ENCODE results near the gene COX17. TPM values are rescaled to one million over a fixed set of nuclear protein-coding genes. Genes with fewer than 3 reads are reported as not detected.

The COX17 gene
- total and polyA plus RNA-seq, 10 donors: 30.4 to 136 (median 43.7) TPM

DNA sequence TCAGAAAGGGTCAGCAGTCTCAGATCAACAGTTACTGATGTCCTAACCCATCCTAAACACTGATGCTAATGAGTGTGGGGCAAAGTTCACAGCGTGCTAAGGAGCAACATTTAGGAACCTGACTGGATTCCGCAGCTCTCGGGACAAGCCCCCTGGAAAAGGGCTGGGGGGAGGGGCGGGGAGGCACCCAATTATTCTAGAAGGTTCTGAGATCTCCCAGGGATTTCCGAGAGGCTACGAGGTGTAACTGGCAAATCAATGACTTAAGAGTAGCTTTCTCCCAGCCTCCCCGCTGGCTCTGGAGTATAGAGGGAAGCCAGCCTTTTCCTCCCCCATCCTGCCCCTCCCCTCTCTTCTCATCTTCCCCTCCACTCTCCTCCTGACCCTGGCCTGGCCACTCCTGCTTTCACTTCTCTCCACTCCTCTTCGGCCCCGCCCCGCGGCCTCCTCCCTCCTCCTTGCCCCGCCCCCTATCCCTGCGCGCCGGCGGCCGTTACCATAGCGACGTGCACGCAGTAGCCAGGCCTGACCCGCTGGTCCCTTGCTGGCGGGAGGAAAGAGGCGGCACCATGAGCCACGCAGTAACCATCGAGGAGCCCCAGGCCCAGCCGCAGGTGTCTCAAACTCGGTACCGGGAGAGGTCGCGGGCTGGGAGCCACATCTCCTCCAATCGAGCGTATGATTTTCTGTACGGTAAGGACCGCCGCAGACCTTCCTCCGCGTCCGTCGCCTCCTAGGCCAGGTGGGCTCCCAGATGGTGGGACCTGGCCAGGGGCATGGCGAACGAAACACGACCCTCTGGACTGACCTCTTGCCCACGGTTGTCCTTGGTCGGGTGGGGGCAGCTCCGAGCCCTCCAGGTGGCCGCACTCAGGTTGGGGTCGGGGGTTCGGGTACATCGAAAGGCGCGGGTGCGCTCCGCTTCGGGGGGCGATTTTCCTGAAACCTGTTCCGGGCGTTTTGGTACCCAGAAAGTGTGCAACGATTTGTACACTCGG is 25.6 kb upstream of the COX17 start, which contains the start of gene CFAP91:
CFAP91 (plus strand) TSS at position 493 of the 998 bp plus-strand sequence; CDS start at position 570, 77 bp downstream.
- TF ChIP-seq POLR2AphosphoS5 (IDR thresholded peaks at IDR 0.05) (peak; percentile 82 to 92 (median 82)), POLR2A (IDR thresholded peaks at IDR 0.05) (no peak)
- 11 to 15% (median 11%) methylated on average over 41 to 59 of the region's 59 CpGs for WGBS, 5 donors
- Histone ChIP-seq H3K4me3 (peak within 1 kb of the TSS; percentile 42 to 78 (median 50)), H3K27me3 (replicated peaks in 1 of 7) (no peaks in the 10 kb centered on the region), H3K4me1 (peaks cover 7 to 41% (median 28%) of the 10 kb centered on the region in 6 donors), H3K36me3 (no peaks in the 10 kb centered on the region), H3K9me3 (no peaks in the 10 kb centered on the region), H3K27ac (peak within 1 kb of the TSS in 6 of 8 donors; percentile 5 to 78 (median 59))
- intact Hi-C loops (cut with DNase I; ENCODE audit: low total_unique reads): no loop called here
- peak; percentile 97 for DNase-seq

DNA sequence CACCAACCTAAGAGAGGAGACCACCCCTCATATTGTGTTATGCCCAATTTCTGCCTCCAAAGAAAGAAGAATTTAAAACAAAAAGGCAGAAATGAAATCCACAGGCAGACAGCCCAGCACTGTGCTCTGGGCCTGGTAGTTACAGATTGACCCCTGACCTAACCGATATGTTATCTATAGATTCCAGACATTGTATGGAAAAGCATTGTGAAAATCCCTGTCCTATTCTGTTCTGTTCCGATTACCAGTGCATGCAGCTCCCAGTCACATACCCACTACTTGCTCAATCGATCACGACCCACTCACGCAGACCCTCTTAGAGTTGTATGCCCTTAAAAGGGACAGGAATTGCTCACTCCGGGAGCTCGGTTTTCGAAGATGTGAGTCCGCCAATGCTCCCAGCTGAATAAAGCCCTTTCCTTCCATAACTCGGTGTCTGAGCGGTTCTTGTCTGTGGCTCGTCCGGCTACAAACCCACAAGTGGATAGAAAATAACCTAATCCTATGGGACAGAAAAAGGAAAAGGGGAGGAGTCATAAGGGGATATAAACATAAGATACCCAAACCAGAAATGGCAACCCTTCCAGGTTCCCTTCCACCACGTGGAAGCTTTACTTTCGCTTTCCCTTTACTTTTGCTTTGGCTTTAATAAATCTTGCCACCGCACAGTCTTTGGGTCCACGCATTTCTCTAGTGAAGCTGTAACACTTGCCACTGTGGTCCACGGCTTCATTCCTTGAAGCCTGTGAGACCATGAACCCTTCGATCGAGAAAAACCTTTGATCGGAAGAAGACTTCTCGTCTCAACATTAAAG is 23.9 kb upstream of the COX17 start:
- no peak for DNase-seq
- peaks cover 7 to 41% (median 28%) of the 10 kb centered on the region in 6 donors for H3K4me1 ChIP-seq
- intact Hi-C loops (cut with DNase I; ENCODE audit: low total_unique reads): no loop called here
- peak overlapping the region in 5 of 8 donors; percentile 16 to 76 (median 63) for H3K27ac ChIP-seq
- peak overlapping the region in 1 of 8 donors; percentile 18 for H3K4me3 ChIP-seq
- WGBS, 5 donors: 85 to 89% (median 88%) methylated on average over 9 to 22 of the region's 22 CpGs
- no peaks in the 10 kb centered on the region for H3K36me3 ChIP-seq
- H3K9me3 ChIP-seq: no peaks in the 10 kb centered on the region
- no peaks in the 10 kb centered on the region for H3K27me3 ChIP-seq (replicated peaks in 1 of 7)
- TF ChIP-seq, protein P1, sequence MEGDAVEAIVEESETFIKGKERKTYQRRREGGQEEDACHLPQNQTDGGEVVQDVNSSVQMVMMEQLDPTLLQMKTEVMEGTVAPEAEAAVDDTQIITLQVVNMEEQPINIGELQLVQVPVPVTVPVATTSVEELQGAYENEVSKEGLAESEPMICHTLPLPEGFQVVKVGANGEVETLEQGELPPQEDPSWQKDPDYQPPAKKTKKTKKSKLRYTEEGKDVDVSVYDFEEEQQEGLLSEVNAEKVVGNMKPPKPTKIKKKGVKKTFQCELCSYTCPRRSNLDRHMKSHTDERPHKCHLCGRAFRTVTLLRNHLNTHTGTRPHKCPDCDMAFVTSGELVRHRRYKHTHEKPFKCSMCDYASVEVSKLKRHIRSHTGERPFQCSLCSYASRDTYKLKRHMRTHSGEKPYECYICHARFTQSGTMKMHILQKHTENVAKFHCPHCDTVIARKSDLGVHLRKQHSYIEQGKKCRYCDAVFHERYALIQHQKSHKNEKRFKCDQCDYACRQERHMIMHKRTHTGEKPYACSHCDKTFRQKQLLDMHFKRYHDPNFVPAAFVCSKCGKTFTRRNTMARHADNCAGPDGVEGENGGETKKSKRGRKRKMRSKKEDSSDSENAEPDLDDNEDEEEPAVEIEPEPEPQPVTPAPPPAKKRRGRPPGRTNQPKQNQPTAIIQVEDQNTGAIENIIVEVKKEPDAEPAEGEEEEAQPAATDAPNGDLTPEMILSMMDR (IDR thresholded peaks at IDR 0.05 in 8 of 11, conservative IDR thresholded peaks at IDR 0.05 in 3 of 11): no peak
- TF ChIP-seq POLR2A (IDR thresholded peaks at IDR 0.05): no peak
- no peak for TF ChIP-seq POLR2AphosphoS5 (IDR thresholded peaks at IDR 0.05)

DNA sequence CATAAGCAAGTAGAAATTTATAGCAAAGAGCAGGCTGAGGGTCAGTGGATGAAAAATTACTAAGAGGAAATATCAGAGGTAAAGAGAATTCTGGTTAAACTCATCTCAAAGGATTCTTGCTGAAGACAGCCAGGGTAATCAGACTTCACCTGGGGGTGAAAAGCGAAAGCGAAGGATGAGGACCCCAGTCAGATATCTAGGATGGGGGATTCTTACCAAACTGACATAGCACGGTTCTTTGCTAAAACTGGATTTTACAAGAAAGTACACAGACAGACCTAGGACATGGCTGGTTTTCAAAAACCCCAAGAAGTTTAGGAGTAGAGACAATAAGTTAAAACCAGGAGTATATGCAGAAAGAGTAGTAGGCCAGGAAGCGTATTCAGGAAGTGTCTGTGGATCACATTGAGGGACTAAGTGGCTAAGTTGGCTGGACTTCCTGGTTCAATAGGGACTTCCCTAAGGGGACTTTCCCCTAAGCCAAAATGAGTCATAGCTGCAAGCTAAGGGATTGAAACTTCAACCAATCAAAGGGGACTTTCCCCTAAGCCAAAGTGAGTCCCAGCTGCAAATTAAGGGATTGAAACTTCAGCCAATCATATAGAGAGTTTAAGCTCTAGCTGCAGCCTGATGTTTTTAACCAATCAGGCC is 23.2 kb upstream of the COX17 start:
- Histone ChIP-seq H3K27me3 (replicated peaks in 1 of 7) (no peaks in the 10 kb centered on the region), H3K27ac (peak overlapping the region in 7 of 8 donors; percentile 9 to 76 (median 40)), H3K4me1 (peaks cover 7 to 41% (median 28%) of the 10 kb centered on the region in 6 donors), H3K9me3 (no peaks in the 10 kb centered on the region), H3K4me3 (no peak overlapping the region), H3K36me3 (no peaks in the 10 kb centered on the region)
- no peak for TF ChIP-seq POLR2A (IDR thresholded peaks at IDR 0.05)
- TF ChIP-seq POLR2AphosphoS5 (IDR thresholded peaks at IDR 0.05): peak in 1 of 3 donors; percentile 71
- DNase-seq: no peak
- 56 to 82% (median 70%) methylated on average over 4 of the region's 4 CpGs for WGBS, 5 donors
- intact Hi-C loops (cut with DNase I; ENCODE audit: low total_unique reads): no loop called here

DNA sequence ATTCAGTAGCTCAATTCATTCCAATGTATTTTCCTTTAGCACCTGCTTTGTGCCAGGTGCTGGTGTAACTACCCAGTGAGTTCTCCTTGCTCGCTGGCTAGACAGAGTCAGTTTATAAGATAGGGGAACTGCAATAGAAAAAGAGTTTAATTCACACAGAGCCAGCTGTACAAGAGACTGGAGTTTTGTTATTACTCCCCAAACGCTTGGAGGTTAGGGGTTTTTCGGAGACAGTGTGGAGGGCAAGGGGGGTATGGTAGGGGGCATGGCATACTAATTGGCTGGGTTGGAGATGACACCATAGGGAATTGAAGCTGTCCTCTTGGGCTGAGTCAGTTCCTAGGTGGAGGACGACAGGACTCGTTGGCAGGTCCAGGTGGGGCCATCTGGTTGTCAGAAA is 20.2 kb upstream of the COX17 start:
- 65 to 84% (median 76%) methylated on average over 5 of the region's 5 CpGs for WGBS, 5 donors
- no peaks in the 10 kb centered on the region for H3K9me3 ChIP-seq
- no peak overlapping the region for H3K4me3 ChIP-seq
- intact Hi-C loops (cut with DNase I; ENCODE audit: low total_unique reads): no loop called here
- TF ChIP-seq POLR2AphosphoS5 (IDR thresholded peaks at IDR 0.05) (no peak), POLR2A (IDR thresholded peaks at IDR 0.05) (no peak)
- TF ChIP-seq, protein P1 (IDR thresholded peaks at IDR 0.05 in 8 of 11, conservative IDR thresholded peaks at IDR 0.05 in 3 of 11): no peak
- no peak for DNase-seq
- no peaks in the 10 kb centered on the region for H3K36me3 ChIP-seq
- H3K27me3 ChIP-seq (replicated peaks in 1 of 7): no peaks in the 10 kb centered on the region
- no peak overlapping the region for H3K27ac ChIP-seq
- H3K4me1 ChIP-seq: peaks cover 7 to 27% (median 19%) of the 10 kb centered on the region in 6 donors

Measured in spleen (tissue), 11 donors.